ENCODE measurements around the gene DHRS11.

DHRS11 gene

GRCh38 chr17:36545465-36546417, 45.9 kb upstream of the DHRS11 start:
- peak overlapping the region; percentile 96 for H3K4me3 ChIP-seq (ENCODE audit: low read depth, low read length)
- peak; percentile 98 for DNase-seq (ENCODE audit: low read depth, low spot score)
- in situ Hi-C loops (cut with HindIII; ENCODE audit: low sequenced_read_pairs), result no loop called here
- TF ChIP-seq, protein P1, sequence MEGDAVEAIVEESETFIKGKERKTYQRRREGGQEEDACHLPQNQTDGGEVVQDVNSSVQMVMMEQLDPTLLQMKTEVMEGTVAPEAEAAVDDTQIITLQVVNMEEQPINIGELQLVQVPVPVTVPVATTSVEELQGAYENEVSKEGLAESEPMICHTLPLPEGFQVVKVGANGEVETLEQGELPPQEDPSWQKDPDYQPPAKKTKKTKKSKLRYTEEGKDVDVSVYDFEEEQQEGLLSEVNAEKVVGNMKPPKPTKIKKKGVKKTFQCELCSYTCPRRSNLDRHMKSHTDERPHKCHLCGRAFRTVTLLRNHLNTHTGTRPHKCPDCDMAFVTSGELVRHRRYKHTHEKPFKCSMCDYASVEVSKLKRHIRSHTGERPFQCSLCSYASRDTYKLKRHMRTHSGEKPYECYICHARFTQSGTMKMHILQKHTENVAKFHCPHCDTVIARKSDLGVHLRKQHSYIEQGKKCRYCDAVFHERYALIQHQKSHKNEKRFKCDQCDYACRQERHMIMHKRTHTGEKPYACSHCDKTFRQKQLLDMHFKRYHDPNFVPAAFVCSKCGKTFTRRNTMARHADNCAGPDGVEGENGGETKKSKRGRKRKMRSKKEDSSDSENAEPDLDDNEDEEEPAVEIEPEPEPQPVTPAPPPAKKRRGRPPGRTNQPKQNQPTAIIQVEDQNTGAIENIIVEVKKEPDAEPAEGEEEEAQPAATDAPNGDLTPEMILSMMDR (IDR thresholded peaks at IDR 0.05; ENCODE audit: low read depth, low read length), result no peak

- TF ChIP-seq, protein P1 (IDR thresholded peaks at IDR 0.05; ENCODE audit: low read depth, low read length), result no peak
- H3K4me3 ChIP-seq (ENCODE audit: low read depth, low read length), result peak overlapping the region; percentile 96
- in situ Hi-C loops (cut with HindIII; ENCODE audit: low sequenced_read_pairs), result no loop called here
- no peak for DNase-seq (ENCODE audit: low read depth, low spot score)
Measured at GRCh38 chr17:36546418-36547093, 45.1 kb upstream of the DHRS11 start.

DNA sequence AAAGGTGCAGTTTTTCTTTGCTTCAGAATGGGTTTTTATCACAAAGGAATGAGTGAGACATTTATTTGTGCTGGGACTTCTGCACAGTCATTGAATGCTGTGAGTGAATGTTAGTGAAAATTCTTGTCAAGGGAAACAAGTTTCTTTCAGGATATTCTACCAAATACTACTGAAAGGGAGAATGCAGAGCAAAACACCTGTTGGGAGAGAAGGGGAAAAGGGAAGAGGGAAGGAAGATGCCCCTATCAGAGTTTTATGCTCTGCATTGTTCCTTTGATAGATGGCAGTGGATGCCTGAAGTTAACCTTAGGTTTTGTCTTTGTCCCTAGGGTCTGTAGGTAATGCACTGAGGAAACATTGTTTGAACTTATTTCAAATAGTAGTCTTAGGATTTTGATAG, 43.9 kb upstream of the DHRS11 start:
- no peak for DNase-seq (ENCODE audit: low read depth, low spot score)
- in situ Hi-C loops (cut with HindIII; ENCODE audit: low sequenced_read_pairs), result no loop called here
- peak overlapping the region; percentile 96 for H3K4me3 ChIP-seq (ENCODE audit: low read depth, low read length)
- TF ChIP-seq, protein P1 (IDR thresholded peaks at IDR 0.05; ENCODE audit: low read depth, low read length), result no peak

GRCh38 chr17:36550491-36551417, 40.9 kb upstream of the DHRS11 start:
- in situ Hi-C loops (cut with HindIII; ENCODE audit: low sequenced_read_pairs), result no loop called here
- DNase-seq (ENCODE audit: low read depth, low spot score), result no peak
- TF ChIP-seq, protein P1 (IDR thresholded peaks at IDR 0.05; ENCODE audit: low read depth, low read length), result no peak
- no peak overlapping the region for H3K4me3 ChIP-seq (ENCODE audit: low read depth, low read length)

- H3K4me3 ChIP-seq (ENCODE audit: low read depth, low read length), result no peak overlapping the region
- TF ChIP-seq, protein P1 (IDR thresholded peaks at IDR 0.05; ENCODE audit: low read depth, low read length), result no peak
- in situ Hi-C loops (cut with HindIII; ENCODE audit: low sequenced_read_pairs), result no loop called here
- DNase-seq (ENCODE audit: low read depth, low spot score), result no peak
Measured at GRCh38 chr17:36553459-36553858, 38.2 kb upstream of the DHRS11 start.

DNA sequence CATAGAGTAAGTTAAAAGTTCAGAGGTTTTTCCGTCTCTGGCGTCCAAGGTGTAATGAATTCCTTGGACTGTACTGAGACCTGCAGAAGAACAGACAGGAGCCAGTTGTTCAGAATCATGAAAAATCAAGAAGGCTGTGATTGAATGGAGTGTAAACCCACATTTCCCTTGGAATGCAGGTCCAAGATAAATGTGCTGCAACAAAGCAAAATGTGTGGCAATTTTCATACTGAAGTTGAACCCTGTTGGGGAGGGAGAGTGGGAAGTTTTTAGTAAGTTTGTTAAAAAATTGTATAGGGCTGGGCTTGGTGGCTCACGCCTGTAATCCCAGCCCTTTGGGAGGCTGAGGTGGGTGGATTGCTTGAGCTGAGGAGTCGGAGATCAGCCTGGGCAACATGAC, 25.6 kb upstream of the DHRS11 start:
- in situ Hi-C loops (cut with HindIII; ENCODE audit: low sequenced_read_pairs), result no loop called here
- DNase-seq (ENCODE audit: low read depth, low spot score), result no peak
- H3K4me3 ChIP-seq (ENCODE audit: low read depth, low read length), result no peak overlapping the region
- TF ChIP-seq, protein P1 (IDR thresholded peaks at IDR 0.05; ENCODE audit: low read depth, low read length), result no peak
